Skeletal muscle satellite cell (primary cell): Measurements from ENCODE around the gene KDM2B.
"Not testable (repeated sequence)": the region's sequence is repeated elsewhere in the genome, so short reads cannot be mapped to it uniquely, and the experiment has no call there.

Experiments
- H3K27me3 ChIP-seq: 2 replicates; pipeline ENCODE4 v1.7.0; 2013; ENCODE audit warnings: low read length; ENCODE audit not compliant: control insufficient read depth, insufficient read depth
- H3K36me3 ChIP-seq: 2 replicates; pipeline ENCODE4 v1.7.0; 2013; ENCODE audit warnings: mild to moderate bottlenecking, control low read depth, low read length; ENCODE audit not compliant: insufficient read depth
- H3K4me1 ChIP-seq: 2 replicates; pipeline ENCODE4 v1.7.0; 2013; ENCODE audit warnings: low read length; ENCODE audit not compliant: control insufficient read depth, insufficient read depth
- H3K4me2 ChIP-seq: 2 replicates; pipeline ENCODE4 v1.7.0; 2013; ENCODE audit warnings: mild to moderate bottlenecking, low read length
- H3K4me3 ChIP-seq: 2 replicates; pipeline ENCODE4 v1.7.0; 2013; ENCODE audit warnings: low read length
- H3K9ac ChIP-seq: 2 replicates; pipeline ENCODE4 v1.7.0; 2013; ENCODE audit warnings: mild to moderate bottlenecking, low read depth, low read length, moderate library complexity
- H3K9me3 ChIP-seq: replicated peaks from 2 replicates; pipeline ENCODE4 v1.7.0; 2013; ENCODE audit warnings: mild to moderate bottlenecking, control low read depth, low read length

The KDM2B gene

DNA sequence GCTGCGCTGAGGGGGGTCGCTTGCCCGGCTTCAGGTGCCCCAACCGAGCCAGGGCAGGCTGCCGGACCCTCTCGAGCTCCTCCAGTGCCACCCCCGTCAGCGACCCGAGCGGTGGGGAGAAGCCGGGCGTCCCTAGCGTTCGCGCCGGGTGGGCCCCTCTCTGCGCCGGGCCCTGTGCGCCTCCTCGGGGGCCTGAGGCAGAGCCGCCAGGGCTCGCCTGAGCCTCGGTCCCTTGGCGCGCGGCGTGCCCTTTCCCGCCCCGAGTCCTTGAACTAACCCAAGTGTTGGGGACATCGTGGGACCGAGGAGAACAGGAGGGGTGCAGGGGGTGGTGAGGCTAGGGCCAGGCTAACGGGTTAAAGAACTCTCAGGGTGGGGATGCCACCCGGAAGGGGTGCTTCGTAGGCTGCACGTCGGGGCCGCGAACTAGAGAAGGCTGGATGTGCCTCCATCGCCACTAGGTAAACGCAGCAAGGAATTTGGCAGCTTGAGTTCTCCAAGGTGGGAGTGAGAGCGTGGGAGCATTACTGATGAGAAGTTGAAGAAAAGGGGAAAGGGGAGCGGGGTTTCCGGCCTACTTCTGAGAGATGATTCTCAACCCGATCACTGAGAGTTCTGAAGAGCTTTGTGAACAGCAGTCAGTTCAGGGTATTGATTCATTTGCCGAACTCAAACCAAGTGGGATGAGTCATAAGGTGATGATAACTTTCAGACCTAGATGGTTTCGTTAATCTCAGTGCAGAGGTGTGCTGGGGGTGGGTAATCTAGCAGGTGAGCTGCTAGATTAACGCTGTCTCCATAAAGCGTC is 180.3 kb downstream of the KDM2B start:
- Histone ChIP-seq H3K4me1 (peaks cover 6% of the 10 kb centered on the region), H3K4me3 (peak overlapping the region; percentile 85), H3K27me3 (no peaks in the 10 kb centered on the region), H3K4me2 (peak overlapping the region; percentile 80), H3K9me3 (no peaks in the 10 kb centered on the region), H3K9ac (peak overlapping the region; percentile 92), H3K36me3 (peaks cover 12% of the 10 kb centered on the region)

GRCh38 chr12:121399391-121400331 is 181.2 kb downstream of the KDM2B start, which contains the start of gene RNF34:
RNF34 (plus strand) TSS chr12:121400118; CDS start chr12:121400213, 95 bp downstream.
- peak within 1 kb of the TSS; percentile 80 for H3K4me2 ChIP-seq
- H3K27me3 ChIP-seq: no peaks in the 10 kb centered on the region
- peaks cover 6% of the 10 kb centered on the region for H3K4me1 ChIP-seq
- peaks cover 3% of the 10 kb centered on the region for H3K36me3 ChIP-seq
- H3K9me3 ChIP-seq: no peaks in the 10 kb centered on the region
- H3K9ac ChIP-seq: peak within 1 kb of the TSS; percentile 92
- H3K4me3 ChIP-seq: peak within 1 kb of the TSS; percentile 85

GRCh38 chr12:121398355-121398754 is 182.5 kb downstream of the KDM2B start:
- H3K9ac ChIP-seq: no peak overlapping the region
- no peaks in the 10 kb centered on the region for H3K9me3 ChIP-seq
- no peaks in the 10 kb centered on the region for H3K36me3 ChIP-seq
- H3K27me3 ChIP-seq: no peaks in the 10 kb centered on the region
- H3K4me3 ChIP-seq: no peak overlapping the region
- H3K4me1 ChIP-seq: peaks cover 6% of the 10 kb centered on the region
- H3K4me2 ChIP-seq: peak overlapping the region; percentile 80

DNA sequence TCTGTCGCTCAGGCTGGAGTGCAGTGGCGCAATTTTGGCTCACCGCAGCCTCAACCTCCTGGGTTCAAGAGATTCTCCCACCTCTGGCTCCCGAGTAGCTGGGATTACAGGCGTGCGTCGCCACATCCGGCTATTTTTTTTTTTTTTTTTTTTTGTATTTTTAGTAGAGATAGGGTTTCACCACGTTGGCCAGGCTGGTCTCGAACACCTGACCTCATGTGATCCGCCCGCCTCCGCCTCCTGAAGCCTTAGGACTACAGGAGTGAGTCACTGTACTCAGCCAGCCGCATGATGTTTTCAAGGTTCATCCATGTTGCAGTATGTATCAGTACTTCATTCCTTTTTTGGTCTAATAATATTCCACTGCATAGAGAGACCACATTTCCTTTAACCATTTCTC is 183.3 kb downstream of the KDM2B start:
- H3K4me3 ChIP-seq: no peak overlapping the region
- H3K9ac ChIP-seq: no peak overlapping the region
- H3K4me2 ChIP-seq: no peak overlapping the region
- H3K27me3 ChIP-seq: no peaks in the 10 kb centered on the region
- no peaks in the 10 kb centered on the region for H3K9me3 ChIP-seq
- no peaks in the 10 kb centered on the region for H3K36me3 ChIP-seq
- peaks cover 6% of the 10 kb centered on the region for H3K4me1 ChIP-seq

GRCh38 chr12:121392325-121392716 is 188.5 kb downstream of the KDM2B start:
- Histone ChIP-seq H3K36me3 (no peaks in the 10 kb centered on the region), H3K4me1 (no peaks in the 10 kb centered on the region), H3K4me2 (no peak overlapping the region), H3K4me3 (no peak overlapping the region), H3K9ac (no peak overlapping the region), H3K9me3 (no peaks in the 10 kb centered on the region), H3K27me3 (no peaks in the 10 kb centered on the region)

GRCh38 chr12:121391619-121392324 is 189.1 kb downstream of the KDM2B start:
- H3K36me3 ChIP-seq: no peaks in the 10 kb centered on the region
- H3K4me3 ChIP-seq: no peak overlapping the region
- no peaks in the 10 kb centered on the region for H3K4me1 ChIP-seq
- H3K9me3 ChIP-seq: no peaks in the 10 kb centered on the region
- no peaks in the 10 kb centered on the region for H3K27me3 ChIP-seq
- H3K4me2 ChIP-seq: peak overlapping the region; percentile 19
- H3K9ac ChIP-seq: no peak overlapping the region

DNA sequence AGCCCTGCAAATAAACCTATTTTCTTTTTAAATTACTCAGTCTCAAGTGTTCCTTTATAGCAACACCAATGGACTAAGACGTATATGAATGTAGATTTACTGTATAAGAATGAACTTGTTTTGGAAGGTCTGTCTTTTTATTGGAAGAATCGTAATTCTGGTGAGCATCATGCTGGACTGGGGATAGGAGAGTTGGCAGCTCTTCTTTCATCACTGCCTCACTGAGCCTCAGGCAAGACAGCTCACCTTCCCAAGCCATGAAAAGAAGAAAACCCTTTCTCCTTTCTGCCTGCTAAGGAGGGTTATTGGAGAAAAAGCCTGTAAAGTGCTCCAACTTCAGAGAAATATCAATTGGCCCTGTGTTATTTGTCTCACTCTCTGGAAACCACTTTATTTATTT is 190.0 kb downstream of the KDM2B start:
- no peak overlapping the region for H3K9ac ChIP-seq
- H3K27me3 ChIP-seq: no peaks in the 10 kb centered on the region
- H3K4me2 ChIP-seq: no peak overlapping the region
- no peaks in the 10 kb centered on the region for H3K9me3 ChIP-seq
- H3K36me3 ChIP-seq: no peaks in the 10 kb centered on the region
- no peaks in the 10 kb centered on the region for H3K4me1 ChIP-seq
- H3K4me3 ChIP-seq: no peak overlapping the region

DNA sequence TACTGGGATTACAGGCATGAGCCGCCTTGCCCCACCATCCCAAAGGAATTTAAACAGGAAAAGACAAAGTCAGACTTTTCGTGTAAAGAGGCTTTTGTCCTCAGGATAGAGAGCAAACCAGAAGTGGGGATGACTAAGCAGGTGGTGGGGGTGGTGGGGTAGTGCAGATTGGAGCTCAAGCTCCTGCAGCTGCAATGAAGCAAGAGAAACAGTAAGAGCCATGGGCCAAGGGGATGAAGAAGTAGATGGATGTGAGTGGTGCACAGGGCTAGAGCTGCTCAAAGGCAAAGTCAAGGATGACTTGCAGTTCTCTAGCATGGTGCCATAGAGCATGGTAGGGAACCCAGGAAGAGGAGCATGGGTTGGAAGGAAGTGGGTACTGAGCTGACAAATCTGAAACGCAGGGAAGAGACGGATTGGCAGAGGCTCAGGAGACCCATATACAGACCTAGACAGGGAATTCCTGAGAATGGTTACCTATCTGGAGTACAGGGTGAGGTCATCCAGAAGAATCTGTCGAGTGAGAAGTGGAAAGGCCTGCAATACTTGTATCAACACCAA is 192.3 kb downstream of the KDM2B start:
- no peak overlapping the region for H3K9ac ChIP-seq
- H3K9me3 ChIP-seq: no peaks in the 10 kb centered on the region
- H3K4me1 ChIP-seq: no peaks in the 10 kb centered on the region
- peaks cover 3% of the 10 kb centered on the region for H3K27me3 ChIP-seq
- no peak overlapping the region for H3K4me2 ChIP-seq
- no peaks in the 10 kb centered on the region for H3K36me3 ChIP-seq
- H3K4me3 ChIP-seq: no peak overlapping the region

DNA sequence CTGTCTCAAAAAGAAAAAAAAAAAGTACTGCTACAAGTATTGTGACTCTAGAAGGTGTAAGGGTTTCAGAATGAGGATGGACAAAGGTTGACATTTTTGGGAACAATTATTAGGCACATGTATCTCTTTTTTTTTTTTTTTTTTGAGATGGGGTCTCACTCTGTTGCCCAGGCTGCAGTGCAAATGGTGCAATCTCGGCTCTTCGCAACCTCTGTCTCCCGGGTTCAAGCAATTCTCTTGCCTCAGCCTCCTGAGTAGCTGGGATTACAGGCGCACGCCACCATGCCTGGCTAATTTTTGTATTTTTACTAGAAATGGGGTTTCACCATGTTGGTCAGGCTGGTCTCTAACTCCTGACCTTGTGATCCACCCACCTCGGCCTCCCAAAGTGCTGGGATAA is 195.9 kb downstream of the KDM2B start:
- H3K4me1 ChIP-seq, H3K9me3 ChIP-seq, H3K36me3 ChIP-seq, H3K4me3 ChIP-seq, H3K27me3 ChIP-seq, H3K4me2 ChIP-seq, H3K9ac ChIP-seq: not testable (repeated sequence)

DNA sequence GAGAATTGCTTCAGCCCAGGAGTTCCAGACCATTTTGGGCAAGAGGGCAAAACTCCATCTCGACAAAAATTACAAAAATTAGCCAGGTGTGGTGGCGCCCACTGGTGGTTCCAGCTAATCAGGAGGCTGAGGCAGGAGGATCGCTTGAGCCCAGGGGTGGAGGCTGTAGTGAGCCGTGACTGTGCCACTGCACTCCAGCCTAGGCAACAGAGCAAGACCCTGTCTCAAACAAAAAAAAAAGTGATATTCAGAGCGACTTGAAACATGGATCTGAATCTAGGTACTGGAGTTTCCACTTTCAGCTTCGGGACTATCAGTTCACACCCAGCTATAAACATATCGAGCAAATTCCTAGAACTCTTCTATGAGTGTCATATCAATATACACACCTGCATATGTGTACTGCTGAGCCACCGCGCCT is 197.2 kb downstream of the KDM2B start:
- Histone ChIP-seq H3K36me3 (no peaks in the 10 kb centered on the region), H3K9me3 (no peaks in the 10 kb centered on the region), H3K27me3 (peaks cover 6% of the 10 kb centered on the region), H3K4me2 (no peak overlapping the region), H3K9ac (no peak overlapping the region), H3K4me3 (no peak overlapping the region), H3K4me1 (no peaks in the 10 kb centered on the region)

- H3K4me2 ChIP-seq: no peak overlapping the region
These were observed 200.9 kb downstream of the KDM2B start for GRCh38 chr12:121379945-121380344.

More at GRCh38 chr12:121379945-121380344, 200.9 kb downstream of the KDM2B start:
- Histone ChIP-seq H3K4me1 (no peaks in the 10 kb centered on the region), H3K4me3 (no peak overlapping the region), H3K36me3 (no peaks in the 10 kb centered on the region), H3K27me3 (peaks cover 12% of the 10 kb centered on the region), H3K9me3 (no peaks in the 10 kb centered on the region), H3K9ac (no peak overlapping the region)
